AG09319 (cell line): ENCODE data around the gene PCNX2.

ENCODE experiments used
- DNase-seq: peaks from one replicate; pipeline ENCODE4 v3.0.0-alpha.2; 2010; ENCODE audit warnings: low read depth; ENCODE audit errors: extremely low read depth
- TF ChIP-seq, protein P1 (sequence below): IDR thresholded peaks from 2 replicates; pipeline ENCODE4 v1.5.1; 2011; ENCODE audit warnings: low read depth, mild to moderate bottlenecking, inconsistent platforms, low read length, moderate library complexity

The PCNX2 gene

DNA sequence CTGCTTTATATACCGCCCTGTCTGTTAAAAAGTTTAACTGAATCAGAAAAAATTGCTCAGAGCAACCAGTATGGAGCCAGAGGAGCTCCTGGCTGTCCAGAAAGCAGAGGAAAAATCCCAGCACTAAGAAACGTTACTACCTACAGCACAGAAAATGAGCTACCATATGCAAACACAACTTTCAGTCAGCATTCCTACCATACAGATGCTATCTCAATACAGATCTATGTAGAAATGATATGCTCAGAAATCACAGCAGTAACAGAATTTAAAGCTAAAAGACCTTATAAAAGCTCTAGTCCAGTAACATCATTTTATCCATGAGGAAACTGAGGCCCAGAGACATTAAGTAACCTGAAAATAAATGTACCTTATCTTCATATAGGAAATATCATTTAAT is 38.7 kb downstream of the PCNX2 start:
- DNase-seq, result no peak
- TF ChIP-seq, protein P1, sequence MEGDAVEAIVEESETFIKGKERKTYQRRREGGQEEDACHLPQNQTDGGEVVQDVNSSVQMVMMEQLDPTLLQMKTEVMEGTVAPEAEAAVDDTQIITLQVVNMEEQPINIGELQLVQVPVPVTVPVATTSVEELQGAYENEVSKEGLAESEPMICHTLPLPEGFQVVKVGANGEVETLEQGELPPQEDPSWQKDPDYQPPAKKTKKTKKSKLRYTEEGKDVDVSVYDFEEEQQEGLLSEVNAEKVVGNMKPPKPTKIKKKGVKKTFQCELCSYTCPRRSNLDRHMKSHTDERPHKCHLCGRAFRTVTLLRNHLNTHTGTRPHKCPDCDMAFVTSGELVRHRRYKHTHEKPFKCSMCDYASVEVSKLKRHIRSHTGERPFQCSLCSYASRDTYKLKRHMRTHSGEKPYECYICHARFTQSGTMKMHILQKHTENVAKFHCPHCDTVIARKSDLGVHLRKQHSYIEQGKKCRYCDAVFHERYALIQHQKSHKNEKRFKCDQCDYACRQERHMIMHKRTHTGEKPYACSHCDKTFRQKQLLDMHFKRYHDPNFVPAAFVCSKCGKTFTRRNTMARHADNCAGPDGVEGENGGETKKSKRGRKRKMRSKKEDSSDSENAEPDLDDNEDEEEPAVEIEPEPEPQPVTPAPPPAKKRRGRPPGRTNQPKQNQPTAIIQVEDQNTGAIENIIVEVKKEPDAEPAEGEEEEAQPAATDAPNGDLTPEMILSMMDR, result no peak

DNA sequence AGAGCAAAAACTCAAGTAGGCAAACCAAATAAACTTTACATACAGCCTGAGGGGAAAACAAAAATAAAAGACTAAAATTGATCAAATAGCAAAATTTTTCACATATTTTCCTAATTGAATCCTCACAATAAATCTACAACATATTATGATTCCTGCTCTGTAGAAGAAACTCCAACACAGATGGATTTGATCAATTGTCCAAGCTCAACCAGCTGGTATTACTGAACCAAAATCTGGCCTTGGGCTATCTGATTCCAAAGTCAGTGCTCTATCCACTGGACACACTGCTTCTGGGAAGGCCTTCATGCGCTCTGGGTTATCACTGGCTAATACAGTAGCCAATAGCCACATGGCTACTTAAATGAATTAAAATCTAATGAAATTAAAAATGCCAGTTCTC is 39.3 kb downstream of the PCNX2 start:
- TF ChIP-seq, protein P1, result no peak
- peak; percentile 23 for DNase-seq

DNA sequence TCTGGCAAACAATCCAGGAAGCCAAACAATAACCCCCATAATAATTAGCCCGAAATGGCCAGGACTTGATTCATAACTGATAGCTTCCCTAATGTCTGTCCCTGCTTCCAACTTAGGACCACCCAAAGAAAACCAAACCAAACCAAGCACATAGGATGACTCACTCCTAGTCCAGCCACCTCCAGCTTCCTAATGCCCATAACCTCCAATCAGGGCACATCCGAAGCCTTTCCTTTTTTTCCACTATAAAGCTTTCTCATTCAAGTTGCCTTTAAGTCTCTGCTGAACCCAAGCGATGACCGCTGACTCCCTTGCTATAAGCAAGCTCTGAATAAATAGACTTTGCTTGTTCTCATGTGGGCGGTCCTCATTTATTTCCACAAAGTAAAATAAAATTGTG is 40.4 kb downstream of the PCNX2 start:
- TF ChIP-seq, protein P1, result no peak
- no peak for DNase-seq

DNA sequence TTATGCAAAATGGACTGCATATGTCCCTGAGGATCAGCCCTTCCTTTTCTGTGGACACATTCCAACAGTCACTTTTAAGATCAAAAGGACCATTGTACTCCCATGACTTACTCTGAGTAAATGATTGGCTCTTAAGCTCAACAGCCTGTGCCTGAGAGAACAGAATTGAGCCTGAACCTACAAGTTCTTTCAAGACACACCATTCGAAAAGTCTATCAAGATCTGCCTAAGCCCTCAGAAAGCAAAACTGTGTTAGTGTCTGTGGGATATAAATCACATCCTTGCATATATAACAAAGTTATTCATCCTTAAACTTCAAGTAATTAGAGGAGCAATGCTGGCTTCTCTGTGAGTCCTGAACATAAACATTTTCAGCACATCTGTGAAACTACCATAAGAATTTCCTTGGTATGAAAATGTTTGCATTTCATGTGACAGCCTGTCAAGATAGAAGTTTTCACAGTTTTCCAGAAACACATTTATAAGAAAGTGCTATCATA is 41.6 kb downstream of the PCNX2 start:
- TF ChIP-seq, protein P1, result no peak
- DNase-seq, result no peak

DNA sequence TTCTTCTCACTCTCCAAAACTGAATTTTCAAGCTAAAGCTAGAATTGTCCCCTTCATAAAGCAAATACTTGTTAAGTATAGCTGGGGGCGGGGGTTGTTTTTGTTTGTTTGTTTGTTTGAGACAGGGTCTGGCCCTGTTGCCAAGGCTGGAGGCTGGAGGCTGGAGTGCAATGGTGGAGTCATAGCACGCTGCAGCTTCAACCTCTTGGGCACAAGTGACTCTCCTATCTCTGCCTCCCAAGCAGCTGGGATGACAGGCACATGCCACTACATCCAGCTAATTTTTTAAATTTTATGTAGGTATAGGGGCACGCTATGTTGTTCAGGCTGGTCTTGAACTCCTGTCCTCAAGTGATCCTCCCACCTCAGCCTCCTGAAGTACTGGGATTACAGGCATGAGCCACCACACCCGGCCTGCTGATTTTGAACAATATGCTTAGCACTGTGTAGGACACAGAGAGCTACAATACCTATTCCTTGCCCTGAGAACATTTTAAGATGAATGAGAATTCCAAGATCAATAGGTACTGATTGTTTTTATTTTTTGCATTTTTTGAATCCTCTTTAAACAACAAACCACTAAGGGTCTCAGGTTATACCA is 42.2 kb downstream of the PCNX2 start:
- DNase-seq, result no peak
- TF ChIP-seq, protein P1, result no peak

DNA sequence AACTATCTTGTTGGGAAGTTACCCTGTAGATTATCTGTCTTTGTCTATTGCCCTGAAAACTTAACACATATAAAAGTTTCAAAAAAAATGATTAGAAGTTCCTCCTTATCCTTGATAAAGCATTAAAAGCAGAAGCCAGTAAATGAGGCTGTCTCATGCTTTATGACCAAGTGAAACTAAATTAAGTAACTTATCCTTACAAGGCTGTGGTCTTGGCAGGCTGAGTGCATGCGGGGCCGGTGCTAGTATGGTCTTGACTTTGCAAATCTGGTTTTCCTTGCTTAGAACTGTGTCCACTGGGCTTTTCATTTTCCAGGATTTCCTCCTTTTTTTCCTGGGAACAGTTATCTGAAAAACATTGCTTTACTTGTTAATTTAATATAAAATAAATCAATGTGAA is 43.1 kb downstream of the PCNX2 start:
- TF ChIP-seq, protein P1, result no peak
- no peak for DNase-seq

DNA sequence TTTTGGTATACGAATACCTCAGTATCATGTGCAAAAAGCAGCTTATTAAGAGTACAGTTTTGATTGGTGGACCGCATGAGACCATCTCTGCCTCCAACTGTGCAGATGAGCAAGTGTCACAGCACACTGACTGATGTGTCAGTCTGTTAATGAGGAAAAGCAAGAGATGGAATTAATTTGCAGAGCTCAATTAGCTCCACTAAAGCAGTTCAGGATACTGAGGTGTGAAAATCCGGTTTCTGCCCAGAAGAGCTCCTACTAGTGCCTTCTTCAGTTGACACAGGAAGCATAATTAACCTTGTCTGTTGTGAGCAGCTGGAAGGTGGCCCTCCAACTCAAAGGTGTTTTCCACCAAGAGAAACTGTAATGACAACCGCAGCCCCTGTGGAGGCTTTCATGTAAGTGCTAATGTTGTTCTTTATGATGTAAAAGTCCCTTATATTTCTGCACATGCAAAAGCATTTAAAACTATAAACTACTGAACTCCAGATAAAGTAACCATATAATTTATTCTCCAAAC is 44.3 kb downstream of the PCNX2 start:
- no peak for DNase-seq
- TF ChIP-seq, protein P1, result no peak
